NCI-H2196 treated with DMSO at 0.1 percent for 48 hours (cell line): ENCODE results near the gene PCCA.
"Not testable (repeated sequence)": the region's sequence is repeated elsewhere in the genome, so short reads cannot be mapped to it uniquely, and the experiment has no call there.

Experiments used
- DNase-seq: peaks from one replicate; lab custom pipeline; 2025; ENCODE audit not compliant: unreplicated experiment; lab: John Stamatoyannopoulos, UW

Gene PCCA

GRCh38 chr13:100521851-100522617, 433.1 kb downstream of the PCCA start:
- DNase-seq = no peak

- no peak for DNase-seq
Observed at GRCh38 chr13:100522618-100523309, 433.9 kb downstream of the PCCA start.

- DNase-seq = no peak
Observed at GRCh38 chr13:100523411-100523810, 434.5 kb downstream of the PCCA start.

GRCh38 chr13:100523981-100524386, 435.1 kb downstream of the PCCA start:
- no peak for DNase-seq

GRCh38 chr13:100524688-100525087, 435.8 kb downstream of the PCCA start:
- not testable (repeated sequence) for DNase-seq

GRCh38 chr13:100525453-100526317, 436.8 kb downstream of the PCCA start:
- no peak for DNase-seq

- no peak for DNase-seq
Observed at GRCh38 chr13:100526318-100527000, 437.6 kb downstream of the PCCA start.

- no peak for DNase-seq
Observed at GRCh38 chr13:100527644-100528043, 438.8 kb downstream of the PCCA start.

- no peak for DNase-seq
Observed at GRCh38 chr13:100528353-100528752, 439.5 kb downstream of the PCCA start.

- DNase-seq = no peak
Observed at GRCh38 chr13:100528820-100529219, 439.9 kb downstream of the PCCA start.

GRCh38 chr13:100529666-100530377, 440.9 kb downstream of the PCCA start:
- DNase-seq = no peak

- DNase-seq = no peak
Observed at GRCh38 chr13:100530671-100531213, 441.8 kb downstream of the PCCA start.

- no peak for DNase-seq
Observed at GRCh38 chr13:100532090-100532766, 443.3 kb downstream of the PCCA start.

- DNase-seq = no peak
Observed at GRCh38 chr13:100532836-100533435, 444.0 kb downstream of the PCCA start.

GRCh38 chr13:100533588-100534041, 444.7 kb downstream of the PCCA start:
- no peak for DNase-seq

GRCh38 chr13:100534147-100534843, 445.4 kb downstream of the PCCA start:
- DNase-seq = no peak

- no peak for DNase-seq
Observed at GRCh38 chr13:100534911-100535310, 446.0 kb downstream of the PCCA start.

GRCh38 chr13:100535426-100536135, 446.7 kb downstream of the PCCA start:
- DNase-seq = no peak
